ENCODE measurements around the gene NDUFB1.
A peak's percentile ranks its signal among the peaks of the same experiment; 100 is the strongest.

Gene NDUFB1

DNA sequence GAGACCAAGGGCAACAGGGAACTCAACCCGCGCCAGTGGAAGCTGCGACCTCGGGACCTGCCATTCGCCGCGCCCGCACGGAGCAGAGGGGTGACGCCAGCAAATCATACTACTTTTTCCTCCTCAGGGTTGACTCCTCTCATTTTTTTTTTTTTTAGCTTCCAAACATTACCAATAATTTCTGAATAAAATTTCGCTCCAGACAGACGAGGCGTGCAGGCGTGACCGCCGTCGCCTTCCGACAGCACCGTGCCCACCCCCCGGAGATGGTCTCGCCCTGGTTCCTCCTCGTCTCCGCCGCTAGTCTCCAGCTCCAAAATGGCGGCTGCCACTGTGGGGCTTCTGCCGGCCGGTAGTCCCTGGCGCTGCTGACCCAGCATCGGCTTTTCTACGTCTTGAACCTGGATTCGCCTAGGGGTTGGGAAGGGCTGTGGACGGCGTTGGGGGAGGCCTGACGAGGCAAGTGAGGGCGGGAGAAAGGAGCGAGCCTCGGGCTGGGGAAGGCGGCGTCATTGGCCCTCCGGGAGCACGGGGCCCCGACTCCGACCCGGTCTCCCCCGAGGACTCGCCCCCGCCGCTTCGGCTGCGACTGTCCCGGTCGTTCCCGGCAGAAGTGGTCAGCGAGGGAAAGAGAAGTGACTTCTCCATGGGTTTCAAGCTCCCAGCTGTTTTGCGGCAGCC lies at the start of gene NDUFB1, which contains the start of gene CPSF2:
Gene NDUFB1 (minus strand): TSS at position 37 of the 681 bp plus-strand sequence. CDS start 4,069 bp downstream, outside the sequence.
Gene CPSF2 (plus strand): TSS at position 300 of the 681 bp plus-strand sequence. CDS start 9,016 bp downstream, outside the sequence.
- peak; percentile 70 to 83 (median 76) for DNase-seq (ENCODE audit: low read depth in 3 of 3)

- no peak for DNase-seq (ENCODE audit: low read depth in 3 of 3)
Measured at GRCh38 chr14:92164958-92165357, 43.5 kb upstream of the NDUFB1 start.

DNA sequence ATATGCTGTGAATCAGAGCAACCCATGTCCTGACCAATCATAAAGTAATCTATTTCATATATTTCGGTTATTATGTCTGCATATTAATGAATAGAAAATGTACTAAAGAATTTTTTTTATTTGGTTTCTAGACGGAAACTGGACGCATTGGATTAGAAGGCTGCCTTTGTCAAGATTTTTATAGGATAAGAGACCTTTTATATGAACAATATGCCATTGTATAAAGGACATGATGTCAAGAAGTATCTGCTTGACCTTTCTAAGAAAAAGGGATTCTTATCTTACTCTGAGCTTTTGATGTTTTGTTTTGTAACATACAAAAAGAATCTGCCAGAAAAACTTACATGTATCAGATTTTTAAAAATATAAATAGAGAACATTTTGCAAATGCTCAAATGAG lies 40.0 kb upstream of the NDUFB1 start:
- DNase-seq (ENCODE audit: low read depth in 3 of 3): no peak

- no peak for DNase-seq (ENCODE audit: low read depth in 3 of 3)
Measured at GRCh38 chr14:92160619-92161018, 39.1 kb upstream of the NDUFB1 start.

- no peak for DNase-seq (ENCODE audit: low read depth in 3 of 3)
Measured at GRCh38 chr14:92154283-92154942, 32.9 kb upstream of the NDUFB1 start.

GRCh38 chr14:92153581-92153980 lies 32.1 kb upstream of the NDUFB1 start:
- no peak for DNase-seq (ENCODE audit: low read depth in 3 of 3)

DNA sequence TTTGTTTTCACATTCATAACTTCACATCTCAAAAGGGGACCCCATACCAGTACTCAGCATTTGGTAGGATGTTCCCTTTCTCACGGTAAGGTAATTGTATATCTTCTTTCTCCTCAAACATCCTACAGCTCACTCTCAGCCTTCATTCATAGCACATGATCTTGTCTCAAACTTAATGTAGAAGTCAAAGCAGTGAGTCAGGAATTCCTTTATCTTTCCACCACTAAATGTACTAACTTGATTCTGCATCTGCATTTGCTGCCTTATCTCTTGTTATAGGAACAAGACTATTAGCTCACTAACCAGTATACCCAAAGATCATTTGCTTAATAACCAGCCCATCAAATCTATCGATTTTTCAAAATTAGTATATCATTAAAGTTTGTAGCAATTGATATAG lies 23.2 kb upstream of the NDUFB1 start:
- no peak for DNase-seq (ENCODE audit: low read depth in 3 of 3)

GRCh38 chr14:92143962-92144361 lies 22.5 kb upstream of the NDUFB1 start:
- no peak for DNase-seq (ENCODE audit: low read depth in 3 of 3)

DNA sequence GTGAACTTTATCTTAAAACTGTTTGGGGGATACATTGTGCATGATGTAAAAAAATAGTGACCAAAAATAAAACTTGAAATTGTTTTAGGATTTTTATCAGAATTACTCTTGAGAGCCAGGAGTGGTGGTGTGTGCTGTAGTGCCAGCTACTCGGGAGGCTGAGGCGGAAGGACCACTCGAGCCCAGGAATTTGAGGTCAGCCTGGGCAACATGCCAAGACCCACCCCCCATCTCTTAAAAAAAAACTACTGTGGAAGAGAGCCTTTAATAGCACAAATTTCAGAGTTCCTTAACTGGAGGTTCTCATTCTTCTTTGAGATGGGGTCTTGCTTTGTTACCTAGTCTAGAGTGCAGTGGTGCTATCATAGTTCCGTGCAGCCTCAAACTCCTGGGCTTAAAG lies 21.8 kb upstream of the NDUFB1 start:
- DNase-seq (ENCODE audit: low read depth in 3 of 3): no peak

GRCh38 chr14:92135269-92135668 lies 13.8 kb upstream of the NDUFB1 start:
- DNase-seq (ENCODE audit: low read depth in 3 of 3): no peak

DNA sequence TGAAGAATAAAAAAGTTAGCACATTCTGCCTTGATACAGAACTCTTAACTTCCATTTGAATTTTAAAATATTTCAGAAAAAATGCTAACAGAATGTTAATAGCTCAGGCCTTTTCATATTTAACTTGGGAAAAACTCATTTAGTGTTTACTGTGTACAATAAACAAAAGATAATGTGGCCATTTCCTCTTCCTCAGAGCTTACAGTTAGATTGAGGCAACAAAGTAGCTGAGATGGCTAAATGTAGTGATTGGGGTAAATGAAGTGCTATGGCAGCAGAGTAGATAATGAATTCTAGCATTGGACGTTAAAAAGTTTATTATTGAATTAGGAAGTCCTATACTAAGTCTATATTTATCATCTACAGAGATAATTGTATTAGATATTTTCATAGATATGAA lies 12.9 kb upstream of the NDUFB1 start:
- no peak for DNase-seq (ENCODE audit: low read depth in 3 of 3)

DNA sequence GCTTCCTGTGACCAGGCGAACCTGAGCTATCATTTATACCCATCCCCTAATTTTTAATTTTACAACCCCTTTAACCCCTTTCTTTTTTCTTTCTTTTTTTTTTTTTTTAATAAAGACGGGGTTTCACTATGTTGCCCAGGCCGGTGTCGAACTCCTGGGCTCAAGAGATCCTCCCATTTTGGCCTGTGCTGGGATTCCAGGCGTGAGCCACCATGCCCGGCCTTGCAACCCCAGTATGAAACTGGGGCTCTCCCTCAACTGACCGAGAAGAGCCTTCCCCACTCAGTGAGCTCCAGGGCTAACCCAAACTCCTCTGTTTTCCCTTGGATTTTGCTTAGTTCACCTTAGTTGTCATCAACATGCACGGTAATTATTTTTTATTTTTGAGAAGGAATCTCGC lies 1.3 kb upstream of the NDUFB1 start:
- DNase-seq (ENCODE audit: low read depth in 3 of 3): no peak

DNA sequence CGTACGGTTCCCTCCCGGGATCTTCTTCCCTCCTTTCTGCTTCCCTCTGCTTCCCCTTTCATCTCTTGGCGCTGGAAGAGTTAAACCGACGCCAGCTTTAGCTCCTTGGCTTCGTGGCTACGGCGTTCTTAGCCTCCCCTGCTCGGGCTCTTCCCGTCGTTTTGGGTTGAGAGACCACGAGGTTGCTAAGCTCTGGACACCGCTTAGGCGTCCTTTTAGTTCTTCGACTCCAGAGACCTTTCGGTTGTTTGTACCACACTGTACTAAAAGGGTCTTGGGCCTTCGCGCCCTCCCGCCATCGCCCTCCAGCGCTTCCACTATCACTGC lies 808 bp upstream of the NDUFB1 start:
- DNase-seq (ENCODE audit: low read depth in 3 of 3): no peak

DNA sequence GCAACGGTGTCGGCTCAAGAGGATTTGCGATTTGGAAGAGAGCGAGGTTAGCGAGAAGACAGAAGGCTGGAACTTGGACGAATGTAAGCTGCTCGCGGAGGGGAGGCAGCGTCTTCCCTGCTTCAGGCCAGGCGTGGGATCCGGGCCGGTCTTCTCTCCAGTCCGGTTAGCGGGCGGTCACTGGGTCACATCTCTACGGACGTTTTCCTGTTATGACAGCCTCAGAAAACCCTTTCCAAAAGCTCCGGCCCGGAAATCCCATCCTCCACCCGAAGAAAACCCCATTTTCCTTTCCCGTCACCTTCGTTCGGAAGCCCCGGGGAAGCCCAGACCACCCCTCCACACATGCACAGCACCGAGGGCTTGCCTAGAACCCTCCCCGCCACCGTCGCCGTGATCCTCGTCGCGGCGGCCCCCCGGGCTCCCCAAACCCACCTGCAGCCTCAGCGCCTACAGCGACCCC lies 268 bp downstream of the NDUFB1 start:
- DNase-seq (ENCODE audit: low read depth in 3 of 3): no peak

DNA sequence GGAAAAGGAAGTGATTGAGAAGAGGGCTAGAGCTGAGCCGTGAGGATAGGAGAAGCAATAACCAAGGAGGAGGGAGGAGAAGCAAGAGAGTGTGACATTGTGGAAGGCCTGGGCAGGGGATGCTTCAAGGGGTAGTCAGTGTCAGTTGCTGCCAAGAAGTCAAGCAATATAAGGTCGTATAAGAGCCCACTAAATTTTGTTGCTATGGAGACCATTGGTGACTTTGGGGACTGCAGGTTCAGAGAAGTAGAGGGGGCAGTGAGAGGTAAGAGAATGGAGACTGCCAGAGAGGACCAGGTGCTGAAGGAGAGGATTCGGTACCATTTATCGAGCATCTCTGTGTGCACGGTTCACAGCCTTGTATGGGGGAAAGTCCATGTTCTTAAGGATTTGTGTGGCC lies 12.0 kb downstream of the NDUFB1 start:
- DNase-seq (ENCODE audit: low read depth in 3 of 3): no peak

GRCh38 chr14:92108345-92109254 lies 12.9 kb downstream of the NDUFB1 start:
- DNase-seq (ENCODE audit: low read depth in 3 of 3): no peak

DNA sequence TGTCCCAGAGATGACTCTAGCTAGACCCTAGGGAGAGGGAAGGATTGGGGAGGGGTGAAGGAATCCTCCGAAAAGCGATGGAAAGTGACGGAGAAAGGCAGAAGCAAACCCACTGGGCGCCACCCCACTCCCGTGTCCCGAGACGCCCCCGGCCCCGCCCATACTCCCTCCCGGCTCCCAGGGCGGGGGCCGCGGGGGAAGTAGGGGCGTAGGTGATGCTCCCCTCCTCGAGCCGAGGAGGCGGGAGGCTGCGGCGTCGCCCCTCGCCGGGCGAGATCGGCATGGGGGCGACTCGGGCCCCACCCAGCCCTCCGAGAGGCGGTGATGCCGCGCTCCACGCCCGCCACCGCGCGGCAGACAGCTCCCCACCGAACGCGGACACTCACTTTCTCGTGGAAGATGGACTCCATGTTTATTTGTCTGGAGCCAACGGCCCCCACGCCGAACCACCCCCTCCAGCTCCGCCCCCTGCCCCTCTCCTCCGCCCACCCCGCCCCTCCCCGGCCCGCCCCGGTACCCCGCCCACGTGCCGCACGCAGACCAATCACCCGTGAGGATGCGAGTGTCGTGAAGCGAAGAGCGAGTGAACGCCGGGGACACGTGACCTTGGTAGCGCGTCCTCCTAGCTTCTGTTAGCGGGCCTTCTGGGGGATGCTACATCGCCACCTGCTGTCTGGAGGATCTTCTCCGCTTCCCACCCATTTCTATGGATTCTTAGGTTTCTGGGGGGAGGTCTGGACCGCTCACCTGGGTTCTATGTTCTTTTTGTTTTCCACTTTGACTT lies 15.2 kb downstream of the NDUFB1 start, which contains the start of gene ATXN3:
Gene ATXN3 (minus strand): TSS at position 440 of the 784 bp plus-strand sequence. CDS start 30 bp downstream, at position 410.
- peak; percentile 86 to 95 (median 93) for DNase-seq (ENCODE audit: low read depth in 3 of 3)

GRCh38 chr14:92105893-92106142 lies 15.7 kb downstream of the NDUFB1 start:
- no peak for DNase-seq (ENCODE audit: low read depth in 3 of 3)

GRCh38 chr14:92105073-92105892 lies 16.2 kb downstream of the NDUFB1 start:
- DNase-seq (ENCODE audit: low read depth in 3 of 3): no peak

GRCh38 chr14:92103363-92103989 lies 18.0 kb downstream of the NDUFB1 start:
- no peak for DNase-seq (ENCODE audit: low read depth in 3 of 3)
